ENCODE results near the gene TBL3. TPM values are rescaled to one million over a fixed set of nuclear protein-coding genes. Genes with fewer than 3 reads are reported as not detected.
"Not testable (repeated sequence)": the region's sequence is repeated elsewhere in the genome, so short reads cannot be mapped to it uniquely, and the experiment has no call there.

TBL3 gene
- polyA plus RNA-seq, 12 donors, result 16.7 to 31.5 (median 21.7) TPM; not detected in 1

- peak; percentile 88 for DNase-seq
These were observed 38.1 kb downstream of the TBL3 start, which contains the start of gene ZNF598 for GRCh38 chr16:2009791-2010510. TSS of gene ZNF598 (minus strand) at chr16:2009821.

GRCh38 chr16:2011726-2012125 lies 39.9 kb downstream of the TBL3 start:
- not testable (repeated sequence) for DNase-seq

- DNase-seq, result no peak
These were observed 41.7 kb downstream of the TBL3 start for GRCh38 chr16:2013527-2013926.

- DNase-seq, result no peak
These were observed 43.5 kb downstream of the TBL3 start for GRCh38 chr16:2015117-2015946.

GRCh38 chr16:2015947-2016208 lies 44.0 kb downstream of the TBL3 start:
- no peak for DNase-seq

GRCh38 chr16:2016407-2016922 lies 44.6 kb downstream of the TBL3 start:
- no peak for DNase-seq

GRCh38 chr16:2019518-2019920 lies 47.7 kb downstream of the TBL3 start, which contains the start of gene NPW:
TSS of gene NPW (plus strand) at chr16:2019785.
- DNase-seq, result no peak

- no peak for DNase-seq
These were observed 48.3 kb downstream of the TBL3 start for GRCh38 chr16:2019921-2020831.

GRCh38 chr16:2022723-2023091 lies 50.9 kb downstream of the TBL3 start:
- no peak for DNase-seq

- peak; percentile 94 for DNase-seq
These were observed 51.5 kb downstream of the TBL3 start for GRCh38 chr16:2023092-2024031.

GRCh38 chr16:2024032-2024420 lies 52.2 kb downstream of the TBL3 start:
- DNase-seq, result no peak

- no peak for DNase-seq
These were observed 53.4 kb downstream of the TBL3 start for GRCh38 chr16:2025251-2025650.

GRCh38 chr16:2025878-2026460 lies 54.1 kb downstream of the TBL3 start:
- DNase-seq, result no peak

- no peak for DNase-seq
These were observed 54.7 kb downstream of the TBL3 start, which contains the start of gene NHERF2 for GRCh38 chr16:2026461-2027023. TSS of gene NHERF2 (plus strand) at chr16:2026902. CDS start at chr16:2027006, 104 bp downstream.

GRCh38 chr16:2027024-2028010 lies 55.5 kb downstream of the TBL3 start:
- no peak for DNase-seq

GRCh38 chr16:2028146-2028545 lies 56.3 kb downstream of the TBL3 start:
- no peak for DNase-seq

- no peak for DNase-seq
These were observed 56.9 kb downstream of the TBL3 start for GRCh38 chr16:2028620-2029220.

- DNase-seq, result no peak
These were observed 57.5 kb downstream of the TBL3 start for GRCh38 chr16:2029350-2029749.
